ENCODE results near the gene NEBL.

The NEBL gene

GRCh38 chr10:20892796-20893195, 4.3 kb downstream of the NEBL start:
- H3K79me1 ChIP-seq (replicated peaks; ENCODE audit: low read length, poor library complexity, severe bottlenecking), result no peaks in the 10 kb centered on the region
- DNase-seq, result no peak
- no peak overlapping the region for H2BK12ac ChIP-seq (ENCODE audit: low read length in 2 of 2)
- H3K9me3 ChIP-seq (ENCODE audit: control insufficient read depth, low read length), result no peaks in the 10 kb centered on the region
- no peak overlapping the region for H4K91ac ChIP-seq (ENCODE audit: low read length)
- no peak overlapping the region for H3K4ac ChIP-seq (ENCODE audit: low read depth in 1 of 2, low read length in 2 of 2)
- H3K4me1 ChIP-seq (ENCODE audit: control insufficient read depth, insufficient read depth, low read depth, low read length), result no peaks in the 10 kb centered on the region
- H4K8ac ChIP-seq (ENCODE audit: low read length), result no peak overlapping the region
- no peak overlapping the region for H2BK15ac ChIP-seq (ENCODE audit: low read depth, poor library complexity, severe bottlenecking)
- 84% methylated on average over 2 of the region's 2 CpGs for WGBS
- no peak overlapping the region for H3K4me2 ChIP-seq (ENCODE audit: low read length, poor library complexity, severe bottlenecking)
- no peak overlapping the region for H2AK5ac ChIP-seq (ENCODE audit: low read length, severe bottlenecking)
- no peak overlapping the region for H2AFZ ChIP-seq (ENCODE audit: low read depth, low read length)
- no peak overlapping the region for H3K18ac ChIP-seq (ENCODE audit: low read depth in 1 of 2, low read length in 2 of 2)
- H3K9ac ChIP-seq (ENCODE audit: low read length), result no peak overlapping the region
- no peak overlapping the region for H2BK120ac ChIP-seq (ENCODE audit: low read depth, low read length)
- H3K4me3 ChIP-seq (ENCODE audit: insufficient read depth in 1 of 2, low read depth in 1 of 2, low read length in 2 of 2), result no peak overlapping the region
- no peak overlapping the region for H2BK5ac ChIP-seq (ENCODE audit: low read depth, low read length, poor library complexity, severe bottlenecking)
- peaks cover 0 to 5% of the 10 kb centered on the region in 2 experiments for H3K27me3 ChIP-seq (ENCODE audit: control insufficient read depth in 1 of 2, insufficient read depth in 1 of 2, low read length in 2 of 2)
- no peak overlapping the region for H3K14ac ChIP-seq (ENCODE audit: low read length in 2 of 2)
- H3K27ac ChIP-seq (ENCODE audit: low read length, poor library complexity, severe bottlenecking), result no peak overlapping the region
- H3K23ac ChIP-seq (ENCODE audit: low read length in 2 of 2), result no peak overlapping the region
- H3K36me3 ChIP-seq (ENCODE audit: control insufficient read depth in 1 of 2, insufficient read depth in 2 of 2, low read depth in 1 of 2, low read length in 2 of 2), result no peaks in the 10 kb centered on the region

GRCh38 chr10:20892011-20892585, 5.0 kb downstream of the NEBL start:
- Histone ChIP-seq H2AK5ac (ENCODE audit: low read length, severe bottlenecking) (no peak overlapping the region), H2BK120ac (ENCODE audit: low read depth, low read length) (no peak overlapping the region), H3K4me3 (ENCODE audit: insufficient read depth in 1 of 2, low read depth in 1 of 2, low read length in 2 of 2) (no peak overlapping the region), H3K4ac (ENCODE audit: low read depth in 1 of 2, low read length in 2 of 2) (no peak overlapping the region), H3K14ac (ENCODE audit: low read length in 2 of 2) (no peak overlapping the region), H3K4me2 (ENCODE audit: low read length, poor library complexity, severe bottlenecking) (no peak overlapping the region), H3K36me3 (ENCODE audit: control insufficient read depth in 1 of 2, insufficient read depth in 2 of 2, low read depth in 1 of 2, low read length in 2 of 2) (no peaks in the 10 kb centered on the region), H3K4me1 (ENCODE audit: control insufficient read depth, insufficient read depth, low read depth, low read length) (no peaks in the 10 kb centered on the region), H2BK12ac (ENCODE audit: low read length in 2 of 2) (no peak overlapping the region), H2BK15ac (ENCODE audit: low read depth, poor library complexity, severe bottlenecking) (no peak overlapping the region), H3K27ac (ENCODE audit: low read length, poor library complexity, severe bottlenecking) (no peak overlapping the region), H3K9ac (ENCODE audit: low read length) (no peak overlapping the region), H3K79me1 (replicated peaks; ENCODE audit: low read length, poor library complexity, severe bottlenecking) (no peaks in the 10 kb centered on the region), H3K9me3 (ENCODE audit: control insufficient read depth, low read length) (no peaks in the 10 kb centered on the region), H2BK5ac (ENCODE audit: low read depth, low read length, poor library complexity, severe bottlenecking) (no peak overlapping the region), H4K91ac (ENCODE audit: low read length) (no peak overlapping the region), H2AFZ (ENCODE audit: low read depth, low read length) (no peak overlapping the region), H4K8ac (ENCODE audit: low read length) (no peak overlapping the region), H3K18ac (ENCODE audit: low read depth in 1 of 2, low read length in 2 of 2) (peak overlapping the region in 1 of 2 experiments; percentile 52), H3K27me3 (ENCODE audit: control insufficient read depth in 1 of 2, insufficient read depth in 1 of 2, low read length in 2 of 2) (peaks cover 0 to 5% of the 10 kb centered on the region in 2 experiments), H3K23ac (ENCODE audit: low read length in 2 of 2) (no peak overlapping the region)
- WGBS, result 80% methylated on average over 3 of the region's 4 CpGs
- DNase-seq, result peak; percentile 10

GRCh38 chr10:20891338-20891714, 5.8 kb downstream of the NEBL start:
- Histone ChIP-seq H3K4ac (ENCODE audit: low read depth in 1 of 2, low read length in 2 of 2) (no peak overlapping the region), H4K91ac (ENCODE audit: low read length) (no peak overlapping the region), H2AK5ac (ENCODE audit: low read length, severe bottlenecking) (no peak overlapping the region), H3K27ac (ENCODE audit: low read length, poor library complexity, severe bottlenecking) (no peak overlapping the region), H3K27me3 (ENCODE audit: control insufficient read depth in 1 of 2, insufficient read depth in 1 of 2, low read length in 2 of 2) (peaks cover 0 to 5% of the 10 kb centered on the region in 2 experiments), H3K4me2 (ENCODE audit: low read length, poor library complexity, severe bottlenecking) (no peak overlapping the region), H3K14ac (ENCODE audit: low read length in 2 of 2) (no peak overlapping the region), H2AFZ (ENCODE audit: low read depth, low read length) (no peak overlapping the region), H3K23ac (ENCODE audit: low read length in 2 of 2) (no peak overlapping the region), H3K9me3 (ENCODE audit: control insufficient read depth, low read length) (no peaks in the 10 kb centered on the region), H2BK12ac (ENCODE audit: low read length in 2 of 2) (no peak overlapping the region), H3K18ac (ENCODE audit: low read depth in 1 of 2, low read length in 2 of 2) (no peak overlapping the region), H3K4me1 (ENCODE audit: control insufficient read depth, insufficient read depth, low read depth, low read length) (no peaks in the 10 kb centered on the region), H3K9ac (ENCODE audit: low read length) (no peak overlapping the region), H3K36me3 (ENCODE audit: control insufficient read depth in 1 of 2, insufficient read depth in 2 of 2, low read depth in 1 of 2, low read length in 2 of 2) (no peaks in the 10 kb centered on the region), H3K79me1 (replicated peaks; ENCODE audit: low read length, poor library complexity, severe bottlenecking) (no peaks in the 10 kb centered on the region), H2BK120ac (ENCODE audit: low read depth, low read length) (no peak overlapping the region), H4K8ac (ENCODE audit: low read length) (no peak overlapping the region), H3K4me3 (ENCODE audit: insufficient read depth in 1 of 2, low read depth in 1 of 2, low read length in 2 of 2) (no peak overlapping the region), H2BK5ac (ENCODE audit: low read depth, low read length, poor library complexity, severe bottlenecking) (no peak overlapping the region), H2BK15ac (ENCODE audit: low read depth, poor library complexity, severe bottlenecking) (no peak overlapping the region)
- WGBS, result 0% methylated on average over 1 of the region's 2 CpGs
- DNase-seq, result peak; percentile 78

GRCh38 chr10:20890491-20891337, 6.4 kb downstream of the NEBL start:
- WGBS, result 54% methylated on average over 3 of the region's 6 CpGs
- Histone ChIP-seq H3K36me3 (ENCODE audit: control insufficient read depth in 1 of 2, insufficient read depth in 2 of 2, low read depth in 1 of 2, low read length in 2 of 2) (no peaks in the 10 kb centered on the region), H3K4me2 (ENCODE audit: low read length, poor library complexity, severe bottlenecking) (no peak overlapping the region), H2AK5ac (ENCODE audit: low read length, severe bottlenecking) (no peak overlapping the region), H3K4me1 (ENCODE audit: control insufficient read depth, insufficient read depth, low read depth, low read length) (no peaks in the 10 kb centered on the region), H2BK12ac (ENCODE audit: low read length in 2 of 2) (no peak overlapping the region), H2BK5ac (ENCODE audit: low read depth, low read length, poor library complexity, severe bottlenecking) (no peak overlapping the region), H4K91ac (ENCODE audit: low read length) (no peak overlapping the region), H3K14ac (ENCODE audit: low read length in 2 of 2) (no peak overlapping the region), H3K4me3 (ENCODE audit: insufficient read depth in 1 of 2, low read depth in 1 of 2, low read length in 2 of 2) (no peak overlapping the region), H3K9ac (ENCODE audit: low read length) (no peak overlapping the region), H2AFZ (ENCODE audit: low read depth, low read length) (no peak overlapping the region), H3K18ac (ENCODE audit: low read depth in 1 of 2, low read length in 2 of 2) (peak overlapping the region in 1 of 2 experiments; percentile 55), H3K9me3 (ENCODE audit: control insufficient read depth, low read length) (no peaks in the 10 kb centered on the region), H3K27me3 (ENCODE audit: control insufficient read depth in 1 of 2, insufficient read depth in 1 of 2, low read length in 2 of 2) (peaks cover 0 to 5% of the 10 kb centered on the region in 2 experiments), H3K79me1 (replicated peaks; ENCODE audit: low read length, poor library complexity, severe bottlenecking) (no peaks in the 10 kb centered on the region), H3K27ac (ENCODE audit: low read length, poor library complexity, severe bottlenecking) (no peak overlapping the region), H2BK120ac (ENCODE audit: low read depth, low read length) (no peak overlapping the region), H4K8ac (ENCODE audit: low read length) (no peak overlapping the region), H3K4ac (ENCODE audit: low read depth in 1 of 2, low read length in 2 of 2) (no peak overlapping the region), H3K23ac (ENCODE audit: low read length in 2 of 2) (no peak overlapping the region), H2BK15ac (ENCODE audit: low read depth, poor library complexity, severe bottlenecking) (no peak overlapping the region)
- DNase-seq, result peak; percentile 60

All from mesenchymal stem cell (in vitro differentiated cells and primary cell).